ENCODE results near the gene FFAR4.

Gene FFAR4

DNA sequence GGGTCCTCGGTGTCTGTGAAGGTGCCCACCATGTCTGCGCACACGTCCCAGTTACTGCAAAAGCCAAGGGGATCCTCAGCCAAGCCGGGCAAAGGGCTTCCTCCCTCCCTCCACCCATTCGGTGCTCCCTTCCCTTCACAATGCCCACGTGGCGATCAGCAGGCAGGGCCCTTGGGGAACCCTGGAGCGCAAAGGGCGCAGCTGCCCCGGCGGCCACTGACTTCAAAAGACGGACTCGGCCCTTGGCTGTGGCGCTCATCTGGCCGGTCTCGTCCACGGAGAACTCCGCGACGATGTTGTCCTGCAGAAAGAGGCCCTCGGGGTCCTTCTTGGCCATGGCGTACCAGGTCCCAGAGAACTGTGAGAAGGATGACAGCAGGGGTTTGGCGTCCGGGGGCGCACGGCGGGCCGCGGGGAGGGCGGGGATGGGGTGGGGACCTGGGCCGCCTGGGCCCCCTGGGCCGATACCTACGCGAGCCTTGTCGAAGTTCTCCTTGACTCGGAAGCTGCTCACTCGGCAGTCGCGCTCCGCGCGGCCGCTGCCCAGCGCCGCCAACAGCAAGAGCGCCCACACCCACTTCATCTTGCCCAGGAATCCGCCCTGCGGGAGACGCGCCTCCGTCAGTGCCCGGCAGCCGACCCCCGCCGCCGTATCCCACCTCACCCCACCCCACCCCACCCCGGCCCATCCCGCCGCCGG, 34.1 kb downstream of the FFAR4 start:
- DNase-seq = peak in 1 of 2 donors; percentile 23

GRCh38 chr10:93601146-93601773, 34.8 kb downstream of the FFAR4 start, which contains the start of gene RBP4:
Gene RBP4 (minus strand): TSS chr10:93601235. CDS start chr10:93601028, 207 bp downstream.
- DNase-seq = peak in 1 of 2 donors; percentile 7

- DNase-seq = no peak
These were observed 35.3 kb downstream of the FFAR4 start for GRCh38 chr10:93601774-93602162.

DNA sequence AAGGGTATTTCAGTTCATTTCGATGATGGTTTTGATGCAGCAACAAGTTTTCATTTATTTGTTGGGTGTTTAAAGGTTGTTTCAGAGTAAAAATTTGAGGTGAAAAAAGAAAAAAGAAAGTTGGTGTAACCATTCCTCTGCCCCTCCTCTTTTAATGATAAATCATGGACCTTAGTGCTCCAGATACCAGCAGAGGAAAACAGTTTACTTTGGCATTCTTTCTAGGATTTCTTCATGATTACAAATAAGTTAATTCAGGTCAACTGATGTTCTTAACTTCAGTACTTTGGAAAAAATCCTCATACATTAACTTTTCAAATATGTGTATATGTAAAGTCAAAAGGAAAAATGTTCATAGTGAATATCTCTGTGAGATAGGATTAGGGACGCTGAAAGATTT, 36.6 kb downstream of the FFAR4 start:
- no peak for DNase-seq

DNA sequence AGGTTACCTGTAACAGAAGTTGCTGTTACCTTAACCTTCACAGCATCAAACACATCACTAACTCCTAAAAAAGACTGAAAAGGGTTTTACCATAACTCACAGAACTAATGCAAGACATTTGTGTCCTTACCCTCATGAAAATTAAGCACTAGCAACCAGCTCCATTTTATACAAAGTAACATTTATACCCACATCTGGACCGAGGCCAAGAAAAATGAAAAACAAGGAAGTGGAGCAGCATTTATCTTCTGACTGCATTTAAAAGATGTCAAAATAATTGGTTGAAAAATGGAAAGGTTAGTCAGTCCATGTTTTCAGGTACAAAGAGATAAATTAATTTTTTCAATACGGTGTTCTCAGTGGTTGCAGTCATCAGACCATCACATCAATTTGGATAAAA, 37.7 kb downstream of the FFAR4 start:
- peak in 1 of 2 donors; percentile 42 for DNase-seq

- no peak for DNase-seq
These were observed 42.0 kb downstream of the FFAR4 start for GRCh38 chr10:93608421-93608820.

- no peak for DNase-seq
These were observed 45.8 kb downstream of the FFAR4 start, which contains the start of gene PDE6C for GRCh38 chr10:93612311-93612710. Gene PDE6C (plus strand): TSS chr10:93612537. CDS start chr10:93612726, 189 bp downstream.

DNA sequence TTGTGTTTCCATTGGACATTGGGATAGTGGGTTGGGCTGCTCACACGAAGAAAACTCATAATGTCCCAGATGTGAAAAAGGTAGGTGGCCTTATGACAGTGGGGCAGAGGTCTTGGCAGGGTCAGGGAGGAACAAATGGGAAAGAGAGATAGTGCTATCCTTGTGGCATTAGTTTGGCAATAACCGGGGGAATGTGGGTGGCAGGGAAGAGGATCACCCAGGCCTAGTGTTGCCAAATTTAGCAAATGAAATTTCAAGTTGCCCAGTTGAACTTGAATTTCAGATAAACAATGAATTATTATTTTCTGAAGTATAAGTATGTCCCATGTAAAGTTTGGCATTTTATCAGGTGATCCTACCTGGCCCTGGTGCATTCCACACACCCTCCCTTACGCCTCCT, 46.7 kb downstream of the FFAR4 start:
- DNase-seq = peak; percentile 50 to 61

DNA sequence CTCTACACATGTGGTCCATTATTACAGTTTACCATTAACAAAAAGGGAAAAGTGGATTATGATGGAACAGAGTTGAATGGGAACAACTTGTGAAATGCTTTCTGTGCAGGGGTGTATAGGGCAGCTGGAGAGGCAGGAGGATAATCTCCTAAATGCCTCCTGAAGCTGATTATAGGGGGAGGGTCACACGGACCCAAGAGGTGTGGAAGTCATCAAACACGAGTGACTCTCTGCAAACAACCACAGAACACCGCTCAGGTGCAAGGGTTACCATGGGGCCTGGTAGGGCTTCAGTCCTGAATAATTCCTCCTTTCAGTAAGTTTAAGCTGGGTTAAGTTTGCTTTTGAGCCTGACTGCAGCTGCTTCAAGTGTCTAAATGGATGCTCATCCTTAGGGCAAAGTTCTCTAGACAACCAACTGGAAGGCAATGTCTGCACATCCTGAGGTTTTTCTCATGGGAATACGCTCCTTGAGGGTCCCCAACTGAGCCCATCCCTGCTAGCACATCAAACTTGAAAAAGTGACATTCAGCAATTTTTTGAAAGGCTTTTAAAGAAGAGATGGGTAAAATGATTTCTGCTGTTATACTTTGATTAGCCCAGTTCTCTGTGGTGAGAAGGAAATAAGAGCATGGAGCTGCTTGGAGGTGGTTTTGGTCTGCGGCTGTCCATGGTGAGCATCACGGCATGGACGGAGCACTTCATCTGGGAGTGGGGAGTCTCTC, 47.8 kb downstream of the FFAR4 start:
- DNase-seq = no peak

GRCh38 chr10:93615576-93616235, 49.2 kb downstream of the FFAR4 start:
- DNase-seq = peak; percentile 51 to 72

DNA sequence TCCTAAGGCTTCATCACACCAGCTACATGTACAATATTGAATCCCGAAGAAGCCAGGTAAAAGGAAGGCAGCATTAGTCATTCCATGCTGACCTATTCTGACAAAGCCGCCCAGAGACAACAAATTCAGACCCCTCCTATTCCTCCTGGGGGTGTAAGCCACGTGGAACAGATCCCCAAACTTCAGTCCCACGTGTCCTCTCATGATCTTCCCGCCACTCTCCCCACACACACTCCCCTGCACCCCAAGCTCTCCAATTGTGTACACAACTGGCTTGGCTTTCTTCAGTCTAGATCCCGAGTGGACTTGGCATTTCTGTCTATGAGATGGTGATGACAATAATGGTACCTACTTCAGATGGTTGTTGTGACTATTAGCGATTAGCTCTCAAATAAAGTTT, 54.5 kb downstream of the FFAR4 start:
- no peak for DNase-seq

- DNase-seq = no peak
These were observed 56.5 kb downstream of the FFAR4 start for GRCh38 chr10:93622942-93623341.

GRCh38 chr10:93628858-93629257, 62.4 kb downstream of the FFAR4 start:
- no peak for DNase-seq

GRCh38 chr10:93629647-93630305, 63.3 kb downstream of the FFAR4 start:
- DNase-seq = no peak

- DNase-seq = no peak
These were observed 64.4 kb downstream of the FFAR4 start for GRCh38 chr10:93630625-93631557.

Data from inflammatory macrophage (primary cell).